HG02642 (cell line): ENCODE results near the gene SNTA1.
A peak's percentile ranks its signal among the peaks of the same experiment; 100 is the strongest.
"Not testable (repeated sequence)": the region's sequence is repeated elsewhere in the genome, so short reads cannot be mapped to it uniquely, and the experiment has no call there.

Source experiments
- ATAC-seq: cut with Tn5 transposase; IDR thresholded peaks from one replicate; pipeline ENCODE4 v1.9.1; 2021; ENCODE audit warnings: mild to moderate bottlenecking; ENCODE audit not compliant: unreplicated experiment, poor library complexity

Gene SNTA1

DNA sequence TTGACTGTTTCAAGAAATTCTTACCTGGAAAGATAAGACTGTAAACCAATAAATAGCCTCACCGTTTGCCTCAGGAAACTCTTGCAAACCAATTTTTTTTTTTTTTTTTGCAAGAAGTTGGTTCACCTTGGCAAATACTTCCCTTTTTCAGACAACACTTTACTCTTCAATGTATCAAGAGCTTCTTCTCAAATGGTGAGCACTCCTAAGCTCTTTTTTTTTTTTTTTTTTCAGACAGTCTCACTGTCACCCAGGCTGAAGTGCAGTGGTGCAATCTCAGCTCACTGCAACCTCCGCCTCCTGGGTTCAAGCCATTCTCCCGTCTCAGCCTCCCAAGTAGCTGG is 22.7 kb upstream of the SNTA1 start:
- no peak for ATAC-seq

DNA sequence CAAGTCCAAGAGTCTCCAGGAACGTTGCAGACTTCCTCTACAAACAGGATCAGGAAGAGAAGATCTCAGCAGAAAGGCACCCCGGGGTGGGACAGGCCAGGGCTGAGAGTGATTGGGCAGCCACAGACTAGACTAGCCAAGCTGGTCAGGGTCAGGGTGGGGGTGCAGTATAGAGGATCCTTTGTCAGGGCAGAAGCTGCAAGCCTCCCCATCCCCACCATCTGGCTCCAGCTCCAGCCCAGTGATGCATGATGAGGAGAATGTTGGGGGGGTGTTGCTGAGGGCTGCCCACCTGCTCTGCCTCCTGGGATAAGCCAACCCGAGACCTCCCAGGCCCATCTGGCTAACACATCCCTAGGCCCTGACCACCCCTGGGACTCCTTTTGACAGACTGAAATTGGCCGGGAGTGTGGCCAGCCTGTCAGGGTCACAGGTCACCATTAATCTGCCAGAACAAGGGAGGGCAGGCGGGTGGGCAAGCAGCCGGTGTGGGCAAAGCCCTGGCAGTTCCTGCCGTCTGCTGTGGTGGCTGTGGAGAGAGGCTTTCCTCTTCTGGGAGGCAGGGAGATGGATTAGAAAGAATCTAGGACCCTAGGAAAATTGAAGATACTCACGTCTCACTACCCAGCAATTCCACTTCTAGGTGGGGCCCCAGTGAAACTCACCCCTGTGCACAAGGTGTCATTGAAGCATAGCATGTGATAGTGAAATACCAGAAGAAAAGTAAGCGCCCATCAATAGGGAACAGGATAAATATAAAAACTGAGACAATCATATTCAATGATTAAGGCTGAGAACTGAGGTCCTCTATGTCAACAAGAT is 22.1 kb upstream of the SNTA1 start:
- no peak for ATAC-seq

DNA sequence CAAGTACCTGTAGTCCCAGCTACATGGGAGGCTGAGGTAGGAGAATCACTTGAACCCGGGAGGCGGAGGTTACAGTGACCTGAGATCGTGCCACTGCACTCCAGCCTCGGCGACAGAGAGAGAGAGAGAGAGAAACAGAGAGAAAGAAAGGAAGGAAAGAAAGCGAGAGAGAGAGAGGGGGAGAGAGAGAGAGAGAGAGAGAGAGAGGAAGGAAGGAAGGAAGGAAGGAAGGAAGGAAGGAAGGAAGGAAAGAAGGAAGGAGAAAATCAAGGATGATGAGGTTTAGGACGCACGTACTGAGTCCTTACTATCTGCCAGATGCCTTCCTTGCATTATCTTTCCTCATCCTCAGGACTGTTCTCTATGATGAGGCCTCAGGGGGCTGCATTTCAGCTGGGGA is 21.2 kb upstream of the SNTA1 start:
- not testable (repeated sequence) for ATAC-seq

DNA sequence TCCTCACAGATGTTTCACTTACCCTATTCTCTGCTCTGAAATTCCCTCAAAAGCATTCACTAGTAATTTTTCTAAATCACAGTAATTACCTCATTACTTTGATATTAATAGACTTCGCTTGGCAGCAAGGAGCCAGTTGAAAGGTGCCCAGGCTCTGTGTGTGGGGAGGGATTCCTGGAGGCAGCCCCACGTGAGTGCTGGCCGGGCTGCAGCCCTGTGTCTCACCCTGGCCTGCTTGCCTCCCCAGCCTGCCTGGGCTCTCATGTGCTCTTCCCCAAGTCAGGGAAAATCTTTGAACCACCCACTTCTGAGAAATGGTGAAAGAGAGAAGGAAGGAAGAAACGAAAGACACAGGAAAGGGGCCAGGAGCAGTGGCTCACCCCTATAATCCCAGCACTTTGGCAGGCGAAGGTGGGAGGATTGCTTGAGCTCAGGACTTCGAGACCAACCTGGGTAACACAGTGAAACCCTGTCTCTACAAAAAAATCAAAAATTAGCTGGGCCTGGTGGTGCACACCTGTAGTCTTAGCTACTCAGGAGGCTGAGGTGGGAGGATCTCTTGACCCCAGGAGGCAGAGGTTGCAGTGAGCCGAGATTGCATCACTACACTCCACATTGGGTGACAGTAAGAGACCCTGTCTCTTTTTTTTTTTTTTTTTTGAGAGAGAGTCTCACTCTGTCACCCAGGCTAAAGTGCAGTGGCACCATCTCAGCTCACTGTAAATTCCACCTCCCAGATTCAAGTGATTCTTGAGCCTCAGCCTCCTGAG is 20.0 kb upstream of the SNTA1 start:
- ATAC-seq: no peak

DNA sequence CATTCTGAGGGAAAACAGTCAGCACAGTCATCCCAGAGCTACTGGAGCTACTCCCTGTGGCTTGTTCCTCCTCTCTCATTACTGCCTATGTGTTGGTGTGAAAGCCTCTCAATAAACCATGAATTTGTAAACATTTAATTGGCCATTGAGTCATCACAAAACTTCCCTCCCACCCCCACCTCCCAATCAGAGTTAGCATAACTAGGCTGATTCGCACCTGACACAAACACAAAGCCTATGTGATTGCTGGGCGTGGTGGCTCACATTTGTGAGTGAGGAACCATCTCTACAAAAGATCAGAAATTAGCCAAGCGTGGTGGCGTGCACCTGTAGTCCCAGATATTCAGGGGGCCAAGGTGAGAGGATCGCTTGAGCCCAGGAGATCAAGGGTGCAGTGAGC is 17.1 kb upstream of the SNTA1 start:
- no peak for ATAC-seq

DNA sequence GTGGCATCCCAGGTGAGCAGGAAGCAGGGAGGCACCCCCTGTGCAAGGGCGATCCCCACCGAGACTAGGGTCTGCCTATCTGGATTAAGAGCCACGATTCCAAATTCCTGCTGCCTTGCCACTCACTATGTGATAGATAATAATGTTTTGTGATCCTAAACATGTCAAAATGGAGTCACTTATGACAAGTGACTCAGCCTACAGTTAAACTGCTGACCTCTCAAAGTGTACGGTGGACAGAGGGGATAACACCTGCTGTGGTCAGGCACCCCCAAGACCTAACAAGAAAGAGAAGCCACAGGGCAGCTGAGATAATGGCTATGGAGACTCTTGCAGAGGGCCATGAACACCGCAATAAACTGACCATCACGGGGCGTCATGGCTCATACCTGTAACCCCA is 16.0 kb upstream of the SNTA1 start:
- no peak for ATAC-seq

DNA sequence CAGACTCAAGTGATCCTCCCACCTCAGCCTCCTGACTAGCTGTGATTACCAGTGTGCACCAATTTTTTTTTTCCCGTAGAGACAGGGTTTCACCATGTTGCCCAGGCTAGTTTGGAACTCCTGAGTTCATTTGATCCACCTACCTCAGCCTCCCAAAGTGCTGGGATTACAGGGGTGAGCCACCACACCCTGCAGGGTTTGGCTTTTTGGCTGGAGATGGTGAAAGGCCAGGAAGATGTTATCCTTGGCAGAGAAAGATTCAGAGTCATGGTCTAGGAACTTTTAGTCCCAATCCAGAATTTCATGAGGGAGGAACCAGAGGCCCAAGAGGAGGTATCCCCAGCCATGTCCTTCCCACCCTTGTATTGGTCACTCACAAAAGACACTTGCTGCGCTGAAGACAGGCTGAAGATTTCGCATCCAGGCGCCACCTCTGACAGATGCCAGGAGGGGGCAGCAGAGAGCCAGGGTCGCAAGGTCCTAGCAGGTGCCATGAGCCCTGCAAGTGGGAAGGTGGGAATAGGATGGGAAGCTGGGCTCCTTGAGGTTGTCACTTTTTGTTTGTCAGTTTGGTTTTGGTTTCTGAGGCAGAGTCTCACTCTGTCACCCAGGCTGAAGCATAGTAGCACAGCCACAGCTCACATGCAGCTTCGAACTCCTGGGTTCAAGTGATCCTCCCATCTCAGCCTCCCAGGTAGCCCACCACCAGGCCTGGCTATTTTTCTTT is 13.5 kb upstream of the SNTA1 start:
- peak; percentile 53 for ATAC-seq

DNA sequence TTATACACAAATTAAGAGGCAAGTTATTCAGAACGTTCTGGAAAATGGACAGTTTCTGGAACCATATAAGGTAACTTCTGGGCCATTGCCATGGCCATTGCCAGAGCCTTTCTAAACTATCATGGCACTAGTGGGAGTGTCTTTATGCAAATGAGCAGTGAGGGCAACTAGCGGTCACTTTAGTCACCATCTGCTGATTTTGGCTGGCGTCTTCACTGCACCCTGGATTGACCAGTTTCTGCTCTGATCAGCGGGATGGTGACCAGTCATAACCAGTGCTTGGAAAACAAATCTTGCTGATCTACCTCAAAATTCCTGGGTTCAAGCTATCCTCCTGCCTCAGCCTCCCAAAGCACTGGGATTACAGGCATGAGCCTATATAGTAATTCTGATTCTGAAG is 7.3 kb upstream of the SNTA1 start:
- ATAC-seq: no peak

DNA sequence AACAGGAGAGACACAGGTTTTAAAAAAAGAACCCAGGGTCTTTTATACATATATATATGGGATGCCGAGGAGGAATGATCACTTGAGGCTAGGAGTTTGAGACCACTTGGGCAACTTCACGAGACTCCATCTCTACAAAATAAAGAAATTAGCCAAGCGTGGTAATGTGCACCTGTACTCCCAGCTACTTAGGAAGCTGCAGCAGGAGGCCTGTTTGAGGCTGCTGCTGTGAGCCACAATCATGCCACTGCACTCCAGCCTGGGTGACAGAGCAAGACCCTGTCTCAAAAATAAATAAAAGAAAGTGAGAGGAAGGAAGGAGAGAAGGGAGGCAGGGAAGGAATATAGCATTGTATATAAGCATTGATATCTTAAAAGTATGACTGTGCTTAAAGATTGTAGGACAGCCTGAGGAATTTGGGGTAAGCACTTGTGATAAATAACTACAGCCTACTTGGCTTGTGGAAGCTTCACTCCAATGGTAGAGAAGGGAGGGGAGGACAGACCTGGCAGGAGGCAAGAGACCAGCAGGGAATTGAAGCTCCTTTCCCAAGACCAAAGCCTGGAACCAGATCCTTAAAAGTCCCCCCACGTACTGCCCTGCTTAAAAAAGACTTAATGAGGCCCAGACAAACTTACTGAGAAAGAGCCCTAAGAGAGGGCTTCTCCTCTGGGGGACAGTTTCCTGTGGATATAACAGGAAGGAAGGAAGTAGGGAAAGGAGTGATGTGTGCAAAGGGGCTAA is 2.5 kb upstream of the SNTA1 start:
- no peak for ATAC-seq

DNA sequence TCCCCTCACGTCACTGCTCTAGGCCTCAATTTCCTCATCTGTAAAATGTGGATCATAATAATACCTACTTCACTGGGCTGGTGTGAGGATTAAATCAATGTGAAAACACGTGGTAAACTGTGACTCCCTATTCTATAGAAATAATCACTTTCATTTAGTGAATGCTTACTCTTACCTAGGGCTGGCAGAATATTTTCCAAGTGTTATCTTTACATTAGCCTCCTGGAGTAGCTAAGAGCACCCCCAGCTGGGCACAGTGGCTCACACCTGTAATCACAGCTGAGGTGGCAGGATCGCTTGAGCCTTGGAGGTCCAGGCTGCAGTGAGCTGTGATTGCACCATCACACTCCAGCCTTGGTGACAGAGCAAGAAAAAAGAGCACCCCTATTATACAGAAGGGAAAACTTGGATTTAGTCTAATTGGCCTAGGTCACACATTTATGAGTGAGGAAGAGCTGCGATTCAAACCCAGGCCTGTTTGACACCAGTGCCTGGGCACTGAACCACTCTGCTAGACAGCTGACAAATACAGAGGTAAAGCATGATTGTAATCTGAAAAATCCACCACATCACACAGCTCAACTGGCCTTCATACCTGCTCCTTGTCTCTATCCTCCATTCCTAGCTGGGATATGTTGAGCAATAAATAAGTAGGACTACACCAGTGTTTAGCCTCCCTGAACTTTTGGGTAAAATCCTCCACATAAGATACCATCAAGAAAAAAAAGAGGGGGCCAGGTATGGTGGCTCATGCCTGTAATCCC is 1.4 kb upstream of the SNTA1 start:
- no peak for ATAC-seq

DNA sequence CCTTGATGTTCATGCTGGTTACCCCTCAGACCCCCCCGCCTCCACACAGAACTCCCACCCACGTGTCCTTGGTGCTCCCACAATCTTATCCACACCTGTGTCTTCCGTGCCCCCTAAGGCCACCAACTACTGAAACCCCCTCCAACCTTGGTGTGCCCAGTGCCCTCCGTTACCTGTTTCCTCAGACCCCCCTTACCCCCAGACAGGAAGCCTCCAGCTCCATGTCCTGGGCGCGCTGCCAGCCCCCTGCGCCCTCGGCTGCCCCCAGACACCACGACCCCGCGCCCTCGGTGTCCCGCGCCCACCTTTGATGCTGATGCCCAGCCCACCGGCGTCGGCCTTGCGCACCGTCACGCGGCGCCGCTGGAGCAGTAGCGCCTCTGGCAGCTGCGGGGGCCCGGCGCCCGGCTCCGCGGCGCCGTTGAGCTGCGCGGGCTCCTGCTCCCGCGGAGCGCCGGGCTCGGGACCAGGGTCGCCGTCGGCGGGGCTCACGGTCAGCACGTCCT is 504 bp downstream of the SNTA1 start:
- no peak for ATAC-seq

DNA sequence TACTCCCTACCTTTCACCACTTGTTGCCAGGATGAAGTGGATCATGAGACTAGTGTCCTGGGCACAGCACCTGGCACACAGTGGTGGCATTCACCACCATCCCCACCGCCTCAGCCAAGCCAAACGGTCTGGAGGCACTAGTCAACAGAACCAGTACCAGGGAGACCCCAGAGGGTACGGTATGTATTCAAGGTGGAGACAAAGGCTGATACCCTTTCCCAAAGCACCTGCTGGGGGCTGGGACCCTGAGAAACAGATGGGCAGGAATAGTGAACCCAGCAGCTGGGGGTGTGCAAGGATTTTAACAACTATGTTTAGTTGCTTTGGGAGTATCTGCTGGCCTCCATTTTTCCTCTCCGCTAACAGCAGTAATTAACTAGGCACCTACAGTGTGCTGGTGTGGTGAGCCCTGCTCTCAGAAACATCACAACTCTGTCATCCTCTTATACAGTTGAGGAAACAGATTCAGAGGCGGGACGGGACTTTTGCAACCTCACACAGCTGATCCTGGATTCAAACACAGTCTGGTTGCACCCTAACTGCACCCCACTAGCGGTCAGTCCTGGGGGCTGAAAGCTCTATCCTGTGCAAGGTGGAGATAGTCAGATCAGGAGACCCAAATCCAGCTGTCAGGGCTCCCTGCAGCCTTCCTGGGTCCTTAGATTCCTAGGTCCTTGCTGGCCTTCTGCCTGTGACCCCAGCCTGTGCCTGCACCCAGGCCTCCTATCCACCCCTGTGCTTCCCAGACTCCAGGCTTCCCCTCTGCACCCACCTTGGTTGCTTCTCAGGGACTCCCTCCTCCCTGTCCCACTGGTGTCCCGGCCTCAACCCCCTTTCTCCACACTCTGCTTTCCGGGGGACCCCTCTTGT is 1.2 kb downstream of the SNTA1 start:
- ATAC-seq: no peak

DNA sequence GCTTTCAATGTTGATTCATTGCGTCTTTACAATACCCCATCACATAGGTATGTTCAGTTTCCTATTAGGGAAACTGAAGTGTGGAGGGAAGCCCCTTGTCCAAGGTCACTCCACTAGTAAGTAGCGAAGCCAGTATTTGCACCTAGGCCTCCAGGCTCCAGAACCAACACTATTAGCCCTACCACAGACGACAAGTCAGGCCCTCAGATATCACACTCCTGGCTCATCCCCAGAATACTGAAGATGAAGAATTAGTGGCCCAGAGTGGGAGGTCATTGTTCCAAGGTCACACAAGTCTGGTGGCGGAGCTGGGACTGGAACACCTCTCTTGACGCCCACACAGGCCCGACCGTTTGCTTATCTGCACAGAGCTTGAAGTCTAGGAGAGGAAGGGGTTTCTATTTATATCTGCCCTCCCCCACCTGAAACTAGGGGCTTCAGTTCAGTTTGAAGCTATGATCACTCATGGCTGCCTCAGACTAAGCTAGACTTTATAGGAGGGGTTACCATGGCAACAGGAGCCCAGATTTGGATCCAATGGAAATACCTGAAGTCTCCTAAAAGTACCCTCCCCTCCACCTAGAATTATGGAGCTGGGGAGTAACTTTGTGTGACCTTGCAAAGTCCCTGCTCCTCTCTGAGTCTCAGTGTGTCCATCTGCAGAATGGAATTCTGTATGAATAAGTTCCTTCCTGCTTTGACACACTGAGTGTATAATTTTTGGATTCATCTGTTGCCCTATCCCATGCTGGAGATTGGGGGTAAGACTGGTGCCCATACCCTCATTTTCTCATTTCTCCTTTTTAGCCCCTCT is 2.2 kb downstream of the SNTA1 start:
- no peak for ATAC-seq

DNA sequence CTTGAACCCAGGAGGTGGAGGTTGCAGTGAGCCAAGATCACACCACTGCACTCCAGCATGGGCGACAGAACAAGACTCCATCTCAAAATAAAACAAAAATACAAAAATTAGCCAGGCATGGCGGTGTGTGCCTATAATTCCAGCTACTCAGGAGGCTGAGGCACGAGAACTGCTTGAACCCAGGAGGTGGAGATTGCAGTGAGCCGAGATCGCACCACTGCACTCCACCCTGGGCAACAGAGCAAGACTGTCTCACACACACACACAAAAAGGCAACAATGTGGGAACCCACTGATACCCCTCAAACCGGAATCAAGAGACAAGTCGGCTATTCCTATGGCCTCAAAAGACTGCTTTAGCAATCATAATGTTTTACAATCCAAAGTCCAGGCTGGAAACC is 3.0 kb downstream of the SNTA1 start:
- ATAC-seq: not testable (repeated sequence)

DNA sequence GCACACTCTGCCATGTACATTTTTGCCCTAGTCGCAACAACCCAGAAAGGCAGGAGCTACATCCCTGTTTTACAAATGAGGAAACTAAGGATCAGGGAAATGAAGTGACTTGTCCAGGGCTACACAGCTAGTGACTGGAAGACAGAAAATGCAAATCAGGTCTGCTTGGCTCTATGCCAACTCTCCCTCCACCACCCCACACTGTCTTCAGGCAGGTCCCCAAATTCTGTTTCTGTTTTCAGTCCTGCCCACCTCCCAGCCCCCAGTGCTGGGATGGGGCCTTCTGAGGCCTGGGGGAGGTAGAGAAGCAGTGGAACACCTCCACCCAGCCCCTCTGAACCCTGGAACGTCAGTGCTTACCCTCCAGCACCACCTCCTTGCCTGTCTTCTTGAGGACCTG is 5.1 kb downstream of the SNTA1 start:
- no peak for ATAC-seq

DNA sequence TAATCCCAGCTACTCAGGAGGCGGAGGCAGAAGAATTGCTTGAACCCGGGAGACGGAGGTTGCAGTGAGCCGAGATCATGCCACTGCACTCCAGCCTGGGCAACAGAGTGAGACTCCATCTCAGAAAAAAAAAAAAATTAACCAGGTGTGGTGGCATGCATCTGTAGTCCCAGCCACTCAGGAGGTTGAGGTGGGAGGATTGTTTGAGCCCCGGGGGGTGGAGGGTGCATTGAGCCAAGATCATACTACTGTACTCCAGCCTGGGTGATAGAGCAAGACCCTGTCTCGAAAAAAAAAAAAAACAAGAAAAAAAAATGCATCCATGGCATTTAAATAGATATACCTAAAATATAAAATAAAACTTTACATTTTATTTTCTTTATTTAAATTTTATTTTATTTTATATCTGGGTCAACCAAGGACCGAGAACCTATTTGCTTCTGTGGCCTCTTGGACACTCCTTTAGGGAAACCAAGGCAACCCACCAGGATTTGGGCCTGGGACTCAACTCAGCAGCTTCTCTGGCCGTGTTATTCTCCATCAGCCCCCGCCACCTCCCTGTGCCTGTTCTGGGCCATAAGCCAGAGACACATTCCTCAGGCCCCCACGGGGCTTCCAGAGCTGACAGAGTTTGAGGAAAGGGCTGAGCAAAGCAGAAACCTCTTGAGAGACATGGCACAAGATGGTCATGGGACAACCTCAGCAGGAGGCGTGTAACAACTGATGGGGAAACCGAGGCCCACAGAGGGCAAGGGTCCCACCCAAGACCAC is 6.2 kb downstream of the SNTA1 start:
- no peak for ATAC-seq

DNA sequence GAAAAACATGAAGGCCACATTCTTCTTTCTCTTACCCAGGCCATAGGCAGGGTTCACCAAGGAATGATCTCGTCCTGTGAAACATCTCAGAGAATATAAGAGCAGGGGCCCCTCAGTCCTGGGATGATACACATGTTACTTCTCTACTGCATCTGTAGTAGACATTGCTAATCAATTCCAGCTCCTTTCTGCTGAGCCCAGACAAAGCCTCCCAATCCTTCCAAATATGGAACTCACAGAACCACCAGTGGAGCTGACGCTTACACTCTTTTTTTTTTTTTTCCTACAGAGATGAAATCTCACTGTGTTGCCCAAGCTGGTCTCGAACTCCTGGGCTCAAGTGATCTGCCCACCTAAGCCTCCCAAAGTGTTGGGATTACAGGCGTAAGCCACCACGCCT is 9.1 kb downstream of the SNTA1 start:
- no peak for ATAC-seq
